ENCODE data around the gene HSPA1A. TPM values are rescaled to one million over a fixed set of nuclear protein-coding genes. Genes with fewer than 3 reads are reported as not detected.
A peak's percentile ranks its signal among the peaks of the same experiment; 100 is the strongest.
"Not testable (repeated sequence)": the region's sequence is repeated elsewhere in the genome, so short reads cannot be mapped to it uniquely, and the experiment has no call there.

The HSPA1A gene
- total RNA-seq, 4 donors from 2014 or later = 158 to 362 (median 223) TPM

DNA sequence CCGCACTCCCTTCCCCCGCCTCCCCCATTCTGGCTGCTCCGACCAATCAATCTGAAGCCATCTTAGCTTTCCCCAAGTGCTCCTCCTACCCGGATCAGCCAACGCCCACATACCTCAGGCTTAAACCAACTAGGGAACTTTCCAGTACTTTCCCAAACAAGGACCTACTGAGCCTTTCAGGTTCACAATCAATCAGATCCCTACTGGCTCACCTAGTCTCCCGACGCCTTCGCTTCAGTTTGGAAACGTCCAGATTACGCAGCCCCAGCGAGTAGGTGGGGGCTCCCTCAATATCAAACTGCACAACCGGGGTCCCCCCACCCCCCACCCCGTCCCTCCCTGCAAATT is 692 bp upstream of the HSPA1A start:
- 0 to 1% methylated on average over 5 to 9 of the region's 13 CpGs for WGBS, 2 donors
- Histone ChIP-seq H3K4me1 (peaks cover 22 to 48% (median 26%) of the 10 kb centered on the region in 3 donors), H3K4me3 (peak overlapping the region; percentile 50 to 84 (median 64)), H3K27me3 (no peaks in the 10 kb centered on the region), H3K36me3 (no peaks in the 10 kb centered on the region), H3K9me3 (no peaks in the 10 kb centered on the region), H3K27ac (peak overlapping the region; percentile 91 to 99 (median 97))
- TF ChIP-seq, protein P1, sequence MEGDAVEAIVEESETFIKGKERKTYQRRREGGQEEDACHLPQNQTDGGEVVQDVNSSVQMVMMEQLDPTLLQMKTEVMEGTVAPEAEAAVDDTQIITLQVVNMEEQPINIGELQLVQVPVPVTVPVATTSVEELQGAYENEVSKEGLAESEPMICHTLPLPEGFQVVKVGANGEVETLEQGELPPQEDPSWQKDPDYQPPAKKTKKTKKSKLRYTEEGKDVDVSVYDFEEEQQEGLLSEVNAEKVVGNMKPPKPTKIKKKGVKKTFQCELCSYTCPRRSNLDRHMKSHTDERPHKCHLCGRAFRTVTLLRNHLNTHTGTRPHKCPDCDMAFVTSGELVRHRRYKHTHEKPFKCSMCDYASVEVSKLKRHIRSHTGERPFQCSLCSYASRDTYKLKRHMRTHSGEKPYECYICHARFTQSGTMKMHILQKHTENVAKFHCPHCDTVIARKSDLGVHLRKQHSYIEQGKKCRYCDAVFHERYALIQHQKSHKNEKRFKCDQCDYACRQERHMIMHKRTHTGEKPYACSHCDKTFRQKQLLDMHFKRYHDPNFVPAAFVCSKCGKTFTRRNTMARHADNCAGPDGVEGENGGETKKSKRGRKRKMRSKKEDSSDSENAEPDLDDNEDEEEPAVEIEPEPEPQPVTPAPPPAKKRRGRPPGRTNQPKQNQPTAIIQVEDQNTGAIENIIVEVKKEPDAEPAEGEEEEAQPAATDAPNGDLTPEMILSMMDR (IDR thresholded peaks at IDR 0.05) = no peak
- TF ChIP-seq POLR2A (IDR thresholded peaks at IDR 0.05) = peak in 3 of 4 donors; percentile 17 to 28 (median 26)
- intact Hi-C loops (cut with DNase I) = no loop called here
- peak; percentile 45 for DNase-seq

DNA sequence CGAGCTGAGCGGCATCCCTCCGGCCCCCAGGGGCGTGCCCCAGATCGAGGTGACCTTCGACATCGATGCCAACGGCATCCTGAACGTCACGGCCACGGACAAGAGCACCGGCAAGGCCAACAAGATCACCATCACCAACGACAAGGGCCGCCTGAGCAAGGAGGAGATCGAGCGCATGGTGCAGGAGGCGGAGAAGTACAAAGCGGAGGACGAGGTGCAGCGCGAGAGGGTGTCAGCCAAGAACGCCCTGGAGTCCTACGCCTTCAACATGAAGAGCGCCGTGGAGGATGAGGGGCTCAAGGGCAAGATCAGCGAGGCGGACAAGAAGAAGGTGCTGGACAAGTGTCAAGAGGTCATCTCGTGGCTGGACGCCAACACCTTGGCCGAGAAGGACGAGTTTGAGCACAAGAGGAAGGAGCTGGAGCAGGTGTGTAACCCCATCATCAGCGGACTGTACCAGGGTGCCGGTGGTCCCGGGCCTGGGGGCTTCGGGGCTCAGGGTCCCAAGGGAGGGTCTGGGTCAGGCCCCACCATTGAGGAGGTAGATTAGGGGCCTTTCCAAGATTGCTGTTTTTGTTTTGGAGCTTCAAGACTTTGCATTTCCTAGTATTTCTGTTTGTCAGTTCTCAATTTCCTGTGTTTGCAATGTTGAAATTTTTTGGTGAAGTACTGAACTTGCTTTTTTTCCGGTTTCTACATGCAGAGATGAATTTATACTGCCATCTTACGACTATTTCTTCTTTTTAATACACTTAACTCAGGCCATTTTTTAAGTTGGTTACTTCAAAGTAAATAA is 2.0 kb downstream of the HSPA1A start:
- H3K36me3 ChIP-seq; H3K27me3 ChIP-seq; DNase-seq; intact Hi-C loops (cut with DNase I); H3K9me3 ChIP-seq: not testable (repeated sequence)
- H3K27ac ChIP-seq = peak overlapping the region; percentile 61 to 100 (median 92)
- WGBS, 2 donors = 21 to 25% methylated on average over 16 to 19 of the region's 37 CpGs
- peaks cover 29 to 72% (median 45%) of the 10 kb centered on the region in 3 donors for H3K4me1 ChIP-seq
- peak overlapping the region; percentile 39 to 71 (median 58) for H3K4me3 ChIP-seq

DNA sequence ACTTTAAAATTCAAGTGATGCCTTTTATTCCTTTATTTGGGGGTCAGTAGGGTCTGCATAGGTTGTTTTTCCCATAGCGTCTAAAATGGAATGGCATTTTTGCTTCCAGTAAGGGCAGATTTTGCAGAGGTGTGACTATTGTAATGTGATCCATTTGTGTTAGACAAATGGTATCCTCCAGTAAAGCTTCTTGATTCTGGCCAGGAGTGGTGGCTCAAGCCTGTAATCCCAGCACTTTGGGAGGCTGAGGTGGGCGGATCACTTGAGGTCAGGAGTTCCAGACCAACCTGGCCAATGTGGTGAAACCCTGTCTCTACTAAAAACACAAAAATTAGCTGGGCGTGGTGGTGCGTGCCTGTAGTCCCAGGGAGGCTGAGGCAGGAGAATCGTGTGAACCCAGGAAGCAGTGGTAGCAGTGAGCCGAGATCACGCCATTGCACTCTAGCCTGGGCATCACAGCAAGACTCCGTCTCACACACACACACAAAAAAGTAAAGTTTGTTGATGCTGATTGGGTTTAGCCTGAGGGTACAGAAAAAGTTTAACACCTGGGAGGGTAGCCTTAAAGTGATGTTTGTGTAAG is 2.7 kb downstream of the HSPA1A start:
- Histone ChIP-seq H3K4me3 (peak overlapping the region; percentile 39 to 71 (median 58)), H3K27ac (peak overlapping the region; percentile 61 to 100 (median 92)), H3K4me1 (peaks cover 32 to 72% (median 49%) of the 10 kb centered on the region in 3 donors)
- intact Hi-C loops (cut with DNase I); DNase-seq; H3K36me3 ChIP-seq; H3K9me3 ChIP-seq; H3K27me3 ChIP-seq: not testable (repeated sequence)
- 31 to 38% methylated on average over 7 to 8 of the region's 8 CpGs for WGBS, 2 donors

DNA sequence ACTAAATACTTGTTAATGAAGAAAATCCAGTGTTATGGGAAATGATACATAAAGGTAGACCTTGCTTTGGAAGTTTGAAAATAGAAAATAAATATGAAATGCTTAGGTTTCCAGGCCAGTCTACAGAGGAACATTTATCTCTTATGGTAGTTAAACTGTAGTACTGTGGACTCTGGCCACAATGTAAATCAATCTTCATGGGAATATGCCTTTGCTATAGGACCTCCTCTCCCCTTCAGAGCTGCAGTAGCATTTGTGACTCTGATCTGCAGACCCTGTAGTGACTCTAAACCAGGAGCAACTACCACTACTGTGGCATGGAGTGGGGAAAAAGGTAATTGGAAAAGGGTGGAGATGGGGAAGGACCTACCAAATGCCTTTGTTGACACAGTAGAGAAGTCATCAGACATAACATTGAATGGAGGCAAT is 4.5 kb downstream of the HSPA1A start:
- Histone ChIP-seq H3K4me3 (peak overlapping the region in 2 of 4 donors; percentile 2 to 60), H3K9me3 (no peaks in the 10 kb centered on the region), H3K36me3 (no peaks in the 10 kb centered on the region), H3K27me3 (no peaks in the 10 kb centered on the region), H3K27ac (peak overlapping the region; percentile 70 to 100 (median 92)), H3K4me1 (peaks cover 29 to 74% (median 55%) of the 10 kb centered on the region in 3 donors)
- TF ChIP-seq POLR2A (IDR thresholded peaks at IDR 0.05) = no peak
- TF ChIP-seq, protein P1 (IDR thresholded peaks at IDR 0.05) = no peak
- no peak for DNase-seq
- intact Hi-C loops (cut with DNase I) = no loop called here

DNA sequence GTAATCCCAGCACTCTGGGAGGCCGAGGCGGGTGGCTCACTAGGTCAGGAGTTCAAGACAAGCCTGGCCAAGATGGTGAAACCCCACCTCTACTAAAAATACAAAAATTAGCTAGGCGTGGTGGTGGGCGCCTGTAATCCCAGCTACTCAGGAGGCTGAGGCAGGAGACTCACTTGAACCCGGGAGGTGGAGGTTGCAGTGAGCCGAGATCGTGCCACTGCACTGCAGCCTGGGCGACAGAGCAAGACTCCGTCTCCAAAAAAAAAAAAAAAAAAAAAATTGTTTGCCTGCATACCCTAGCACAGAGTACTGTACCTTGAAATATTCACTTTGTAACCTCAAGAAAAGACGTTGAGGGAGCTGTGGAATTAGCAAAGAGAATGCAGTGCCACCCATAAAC is 5.1 kb downstream of the HSPA1A start:
- H3K4me3 ChIP-seq = peak overlapping the region in 2 of 4 donors; percentile 2 to 8
- intact Hi-C loops (cut with DNase I); H3K27me3 ChIP-seq; DNase-seq; H3K9me3 ChIP-seq; H3K36me3 ChIP-seq: not testable (repeated sequence)
- H3K4me1 ChIP-seq = peaks cover 29 to 77% (median 58%) of the 10 kb centered on the region in 3 donors
- H3K27ac ChIP-seq = peak overlapping the region; percentile 88 to 100 (median 98)
- 56 to 69% methylated on average over 8 to 10 of the region's 10 CpGs for WGBS, 2 donors

DNA sequence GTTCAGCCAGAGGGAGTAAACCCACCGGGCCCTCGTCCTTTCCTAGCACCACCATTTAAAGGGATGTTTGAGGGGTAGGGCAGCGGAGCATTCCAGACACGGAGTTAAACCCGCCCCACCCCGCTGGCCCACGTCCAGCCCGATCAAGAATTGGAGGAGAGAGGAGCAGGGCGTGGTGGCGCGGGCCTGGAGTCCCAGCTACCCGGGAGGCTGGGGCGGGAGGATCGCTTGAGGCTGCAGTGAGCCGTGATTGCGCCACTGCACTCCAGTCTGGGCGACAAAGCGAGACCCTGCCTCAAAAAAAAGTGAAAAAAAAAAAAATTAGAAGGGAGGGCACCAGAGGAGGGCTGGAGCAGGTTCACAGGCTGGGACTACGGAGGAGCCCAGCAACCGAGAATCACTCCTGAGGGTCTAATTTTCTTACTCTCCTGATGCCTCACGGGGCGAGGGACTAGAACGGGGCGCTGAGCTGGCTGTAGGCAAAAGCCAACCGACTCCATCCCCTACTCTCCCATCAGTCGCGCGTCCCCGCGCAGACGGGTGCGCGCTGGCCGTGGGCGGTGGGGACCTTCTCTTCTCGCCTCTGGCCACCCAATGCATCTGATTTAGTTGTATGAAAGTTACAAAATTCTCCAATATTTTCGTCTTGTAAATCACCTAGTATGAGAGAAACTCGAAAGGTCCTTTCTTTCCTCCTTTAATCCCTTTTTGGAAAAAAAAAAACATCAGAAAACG is 6.1 kb downstream of the HSPA1A start:
- no peak for DNase-seq
- 1% methylated on average over 12 to 27 of the region's 39 CpGs for WGBS, 2 donors
- peak overlapping the region; percentile 88 to 100 (median 98) for H3K27ac ChIP-seq
- intact Hi-C loops (cut with DNase I) = no loop called here
- TF ChIP-seq, protein P1 (IDR thresholded peaks at IDR 0.05) = no peak
- peak in 2 of 4 donors; percentile 11 to 17 for TF ChIP-seq POLR2A (IDR thresholded peaks at IDR 0.05)
- H3K4me3 ChIP-seq = peak overlapping the region; percentile 37 to 72 (median 61)
- peaks cover 33 to 88% (median 68%) of the 10 kb centered on the region in 3 donors for H3K4me1 ChIP-seq
- no peaks in the 10 kb centered on the region for H3K36me3 ChIP-seq
- no peaks in the 10 kb centered on the region for H3K27me3 ChIP-seq
- no peaks in the 10 kb centered on the region for H3K9me3 ChIP-seq

Measured in esophagus squamous epithelium (tissue), 5 donors.